ENCODE results near the gene GABRA5. TPM values are rescaled to one million over a fixed set of nuclear protein-coding genes. Genes with fewer than 3 reads are reported as not detected.

The GABRA5 gene
- total and polyA plus RNA-seq, 10 of the 15 experiments (the other 5 are each of a cell fraction or from before 2014, with no cell fraction given): 0.10 TPM; not detected in 9

DNA sequence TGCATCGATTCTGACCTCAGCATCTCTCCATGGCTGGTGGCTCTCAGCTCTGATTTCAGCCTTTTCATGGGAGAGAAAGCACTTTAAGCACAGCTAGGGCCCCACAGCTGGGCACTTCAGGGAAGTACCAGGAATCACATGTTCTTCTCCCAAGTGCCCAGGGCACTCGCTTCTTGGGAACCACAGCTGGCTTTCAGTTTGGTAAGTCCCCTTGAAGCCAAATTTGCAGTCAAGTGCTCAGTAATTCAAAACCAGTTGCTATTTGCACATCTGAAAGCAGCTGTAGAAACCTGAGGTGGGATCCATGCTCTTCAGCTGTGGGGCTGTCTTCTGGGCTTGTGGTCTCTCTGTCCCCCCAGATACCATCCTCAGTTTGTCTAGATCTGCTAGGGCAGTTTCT, 12.8 kb downstream of the GABRA5 start (continued):
- TF ChIP-seq, protein P1, sequence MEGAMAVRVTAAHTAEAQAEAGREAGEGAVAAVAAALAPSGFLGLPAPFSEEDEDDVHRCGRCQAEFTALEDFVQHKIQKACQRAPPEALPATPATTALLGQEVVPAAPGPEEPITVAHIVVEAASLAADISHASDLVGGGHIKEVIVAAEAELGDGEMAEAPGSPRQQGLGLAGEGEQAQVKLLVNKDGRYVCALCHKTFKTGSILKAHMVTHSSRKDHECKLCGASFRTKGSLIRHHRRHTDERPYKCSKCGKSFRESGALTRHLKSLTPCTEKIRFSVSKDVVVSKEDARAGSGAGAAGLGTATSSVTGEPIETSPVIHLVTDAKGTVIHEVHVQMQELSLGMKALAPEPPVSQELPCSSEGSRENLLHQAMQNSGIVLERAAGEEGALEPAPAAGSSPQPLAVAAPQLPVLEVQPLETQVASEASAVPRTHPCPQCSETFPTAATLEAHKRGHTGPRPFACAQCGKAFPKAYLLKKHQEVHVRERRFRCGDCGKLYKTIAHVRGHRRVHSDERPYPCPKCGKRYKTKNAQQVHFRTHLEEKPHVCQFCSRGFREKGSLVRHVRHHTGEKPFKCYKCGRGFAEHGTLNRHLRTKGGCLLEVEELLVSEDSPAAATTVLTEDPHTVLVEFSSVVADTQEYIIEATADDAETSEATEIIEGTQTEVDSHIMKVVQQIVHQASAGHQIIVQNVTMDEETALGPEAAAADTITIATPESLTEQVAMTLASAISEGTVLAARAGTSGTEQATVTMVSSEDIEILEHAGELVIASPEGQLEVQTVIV (IDR thresholded peaks at IDR 0.05; ENCODE audit: borderline replicate concordance, partially characterized antibody): no peak
- no peak for TF ChIP-seq HDAC6 (IDR thresholded peaks at IDR 0.05; ENCODE audit: unreplicated experiment)
- no peak for TF ChIP-seq SPI1 (IDR thresholded peaks at IDR 0.05; ENCODE audit: borderline replicate concordance, insufficient read depth, low read depth, low read length)
- TF ChIP-seq, protein P2, sequence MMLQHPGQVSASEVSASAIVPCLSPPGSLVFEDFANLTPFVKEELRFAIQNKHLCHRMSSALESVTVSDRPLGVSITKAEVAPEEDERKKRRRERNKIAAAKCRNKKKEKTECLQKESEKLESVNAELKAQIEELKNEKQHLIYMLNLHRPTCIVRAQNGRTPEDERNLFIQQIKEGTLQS (IDR thresholded peaks at IDR 0.05; ENCODE audit: borderline replicate concordance, extremely low read depth, low read depth, low read length): no peak
- TF ChIP-seq SUPT20H (IDR thresholded peaks at IDR 0.05; ENCODE audit: borderline replicate concordance, control insufficient read depth, low read depth, low read length): no peak
- TF ChIP-seq NRF1 (conservative IDR thresholded peaks at IDR 0.05; ENCODE audit: low read depth, low read length): no peak
- no peak for TF ChIP-seq KDM1A (IDR thresholded peaks at IDR 0.05; ENCODE audit: borderline replicate concordance)
- no peak for TF ChIP-seq TARDBP (IDR thresholded peaks at IDR 0.05; ENCODE audit: borderline replicate concordance)
- TF ChIP-seq MTA3 (IDR thresholded peaks at IDR 0.05; ENCODE audit: borderline replicate concordance, low read length): no peak
- TF ChIP-seq YBX1 (IDR thresholded peaks at IDR 0.05): no peak
- no peak for TF ChIP-seq ASH2L (IDR thresholded peaks at IDR 0.05; ENCODE audit: borderline replicate concordance, low read depth)

DNA sequence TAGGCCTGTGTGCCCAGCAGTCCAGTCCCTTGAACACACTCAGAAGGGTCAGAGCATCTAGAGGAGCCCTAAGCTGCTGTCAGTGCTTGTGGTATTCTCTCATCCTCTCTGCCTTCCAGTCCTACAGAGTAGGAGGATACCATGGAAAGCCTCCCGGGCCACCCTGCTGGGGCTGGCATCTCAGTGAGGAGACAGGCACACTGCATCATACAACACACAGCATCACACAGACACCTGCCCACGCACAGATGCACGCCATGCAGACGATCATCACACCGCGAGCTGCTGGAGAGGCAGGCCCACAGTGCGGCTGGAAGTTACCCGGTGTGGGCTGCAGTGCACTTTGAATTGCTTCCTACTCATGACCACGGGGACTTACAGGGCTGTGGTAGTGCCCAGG, 15.2 kb downstream of the GABRA5 start:
- H3K4me1 ChIP-seq (ENCODE audit: control insufficient read depth, insufficient read depth, low read length): no peaks in the 10 kb centered on the region
- 30% methylated on average over 9 of the region's 9 CpGs for WGBS (ENCODE audit: insufficient coverage, insufficient replicate concordance, low lambda C conversion rate, missing lambda C conversion rate)
- ChIA-PET POLR2A (no interaction called here), RAD21 (ENCODE audit: unreplicated experiment) (no interaction called here), CTCF (no interaction called here), SMC1A (ENCODE audit: uncharacterized antibody, unreplicated experiment) (no interaction called here)
- no peak for TF ChIP-seq SMC3 (IDR thresholded peaks at IDR 0.05; ENCODE audit: borderline replicate concordance, low read length)
- FAIRE-seq: no peak
- H3K9ac ChIP-seq (ENCODE audit: control insufficient read depth, insufficient read depth, low read length): no peak overlapping the region
- no peak overlapping the region for H2AFZ ChIP-seq (ENCODE audit: control insufficient read depth, low read depth, low read length)
- no peaks in the 10 kb centered on the region for H3K79me2 ChIP-seq (ENCODE audit: control insufficient read depth, insufficient read depth, low read length)
- no peak for ATAC-seq
- in situ Hi-C loops (cut with MboI) (no loop called here), intact Hi-C loops (cut with micrococcal nuclease; ENCODE audit: unreplicated experiment) (no loop called here)
- no peaks in the 10 kb centered on the region for H3K27me3 ChIP-seq (replicated peaks in 1 of 2; ENCODE audit: control insufficient read depth in 2 of 2, insufficient read depth in 2 of 2, low read length in 1 of 2)
- no peaks in the 10 kb centered on the region; the same call in 2 of the 3 replicates for H3K9me3 ChIP-seq (replicated peaks; ENCODE audit: control insufficient read depth, insufficient read depth, low read length)
- H4K20me1 ChIP-seq (ENCODE audit: control insufficient read depth, insufficient read depth): no peaks in the 10 kb centered on the region
- no peak overlapping the region for H3K27ac ChIP-seq (ENCODE audit: control insufficient read depth, insufficient read depth)
- H3K4me2 ChIP-seq (ENCODE audit: control insufficient read depth, insufficient read depth): no peak overlapping the region
- no peak for DNase-seq (ENCODE audit: low read depth, low spot score)
- no peak overlapping the region for H3K4me3 ChIP-seq
- H3K36me3 ChIP-seq (ENCODE audit: control insufficient read depth in 2 of 2, insufficient read depth in 2 of 2, low read length in 1 of 2): no peaks in the 10 kb centered on the region
- no TSS peak for BruUV-seq (replicated peaks)

Measured in GM12878 (cell line).